GM12865 (cell line): ENCODE results near the gene ZBTB3.
"Not testable (repeated sequence)": the region's sequence is repeated elsewhere in the genome, so short reads cannot be mapped to it uniquely, and the experiment has no call there.

ENCODE experiments used
- DNase-seq: peaks from one replicate; pipeline ENCODE4 v3.0.0; 2010; ENCODE audit warnings: low read depth
- H3K4me3 ChIP-seq: 2 replicates; pipeline ENCODE4 v1.5.1; 2011; ENCODE audit warnings: mild to moderate bottlenecking, low read depth, low read length, control low read depth
- CTCF ChIP-seq: IDR thresholded peaks from 2 replicates; pipeline ENCODE4 v1.5.1; 2011; ENCODE audit warnings: low read length, control low read depth, low read depth, inconsistent platforms; ENCODE audit not compliant: insufficient read depth; ENCODE audit errors: missing control alignments

Gene ZBTB3

GRCh38 chr11:62737196-62737595 lies 16.8 kb downstream of the ZBTB3 start:
- DNase-seq, result no peak
- H3K4me3 ChIP-seq, result no peak overlapping the region

GRCh38 chr11:62732830-62733229 lies 21.1 kb downstream of the ZBTB3 start:
- peak; percentile 34 for DNase-seq
- TF ChIP-seq CTCF, result no peak
- H3K4me3 ChIP-seq, result no peak overlapping the region

More at GRCh38 chr11:62737196-62737595, 16.8 kb downstream of the ZBTB3 start:
- no peak for TF ChIP-seq CTCF

- DNase-seq, result not testable (repeated sequence)
- peak overlapping the region; percentile 93 for H3K4me3 ChIP-seq
Observed at GRCh38 chr11:62730076-62730475, 23.9 kb downstream of the ZBTB3 start.

GRCh38 chr11:62728171-62728988 lies 25.6 kb downstream of the ZBTB3 start, which contains the start of gene TTC9C:
TSS of gene TTC9C (plus strand) at chr11:62728486. CDS start at chr11:62728849, 363 bp downstream.
- H3K4me3 ChIP-seq, result peak within 1 kb of the TSS; percentile 99
- no peak for TF ChIP-seq CTCF
- DNase-seq, result peak; percentile 89

GRCh38 chr11:62727872-62728170 lies 26.1 kb downstream of the ZBTB3 start:
- peak overlapping the region; percentile 93 for H3K4me3 ChIP-seq
- DNase-seq, result peak; percentile 98
- no peak for TF ChIP-seq CTCF

GRCh38 chr11:62727165-62727871 lies 26.6 kb downstream of the ZBTB3 start, which contains the start of gene HNRNPUL2:
TSS of gene HNRNPUL2 (minus strand) at chr11:62727457. CDS start at chr11:62727156, 301 bp downstream.
- DNase-seq, result peak; percentile 100
- TF ChIP-seq CTCF, result no peak
- peak within 1 kb of the TSS; percentile 99 for H3K4me3 ChIP-seq

- H3K4me3 ChIP-seq, result peak overlapping the region; percentile 99
- no peak for DNase-seq
- TF ChIP-seq CTCF, result no peak
Observed at GRCh38 chr11:62726915-62727164, 27.1 kb downstream of the ZBTB3 start.
